ENCODE measurements around the gene LMTK2.

GRCh38 chr7:98235901-98236300 is 129.2 kb downstream of the LMTK2 start:
- TF ChIP-seq CTCF (IDR thresholded peaks at IDR 0.05 in 2 of 3, conservative IDR thresholded peaks at IDR 0.05 in 1 of 3; ENCODE audit: borderline replicate concordance in 1 of 3, insufficient read depth in 1 of 3, low read depth in 2 of 3, low read length in 2 of 3): no peak
- no peak for TF ChIP-seq ZBTB33 (IDR thresholded peaks at IDR 0.05; ENCODE audit: extremely low read depth, insufficient replicate concordance, low read length)
- no peak for TF ChIP-seq POLR2A (IDR thresholded peaks at IDR 0.05; ENCODE audit: borderline replicate concordance, extremely low read depth, insufficient read depth, insufficient read length)
- TF ChIP-seq EZH2phosphoT487 (IDR thresholded peaks at IDR 0.05; ENCODE audit: borderline replicate concordance): no peak
- no peak for TF ChIP-seq ZNF274 (IDR thresholded peaks at IDR 0.05; ENCODE audit: low read depth, low read length)
- TF ChIP-seq EZH2 (IDR thresholded peaks at IDR 0.05): no peak
- no peak for TF ChIP-seq CEBPB (IDR thresholded peaks at IDR 0.05; ENCODE audit: low read depth)
- no peak for TF ChIP-seq MAX (IDR thresholded peaks at IDR 0.05)
- no peak for TF ChIP-seq YY1 (IDR thresholded peaks at IDR 0.05; ENCODE audit: extremely low read depth, insufficient replicate concordance, low read depth, low read length)
- no peak for TF ChIP-seq TCF7L2 (IDR thresholded peaks at IDR 0.05; ENCODE audit: borderline replicate concordance, extremely low read depth, insufficient read depth, insufficient read length)
- TF ChIP-seq SRF (IDR thresholded peaks at IDR 0.05; ENCODE audit: low read depth): no peak
- TF ChIP-seq SP1 (IDR thresholded peaks at IDR 0.05; ENCODE audit: low read depth): no peak
- TF ChIP-seq POLR2AphosphoS5 (IDR thresholded peaks at IDR 0.05; ENCODE audit: low read depth, low read length): no peak

Data from HCT116 (cell line).